ENCODE results near the gene METAP1.
"Not testable (repeated sequence)": the region's sequence is repeated elsewhere in the genome, so short reads cannot be mapped to it uniquely, and the experiment has no call there.

METAP1 gene

DNA sequence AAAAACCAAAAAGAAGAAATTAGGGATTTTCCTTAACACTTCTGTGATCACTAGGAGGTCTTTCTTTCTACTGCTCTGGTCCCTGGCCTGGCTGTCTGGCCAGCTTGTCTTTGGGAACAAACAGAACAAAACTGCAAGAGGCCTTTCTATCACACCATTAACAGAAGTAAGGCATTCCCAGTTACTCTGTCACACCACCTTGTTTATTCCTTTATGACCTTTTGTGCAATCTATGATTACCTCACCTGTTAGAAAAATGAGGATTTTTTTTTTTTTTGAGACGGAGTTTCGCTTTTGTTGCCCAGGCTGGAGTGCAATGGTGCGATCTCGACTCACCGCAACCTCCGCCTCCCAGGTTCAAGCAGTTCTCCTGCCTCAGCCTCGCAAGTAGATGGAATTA is 3.0 kb downstream of the METAP1 start:
- DNase-seq = no peak

DNA sequence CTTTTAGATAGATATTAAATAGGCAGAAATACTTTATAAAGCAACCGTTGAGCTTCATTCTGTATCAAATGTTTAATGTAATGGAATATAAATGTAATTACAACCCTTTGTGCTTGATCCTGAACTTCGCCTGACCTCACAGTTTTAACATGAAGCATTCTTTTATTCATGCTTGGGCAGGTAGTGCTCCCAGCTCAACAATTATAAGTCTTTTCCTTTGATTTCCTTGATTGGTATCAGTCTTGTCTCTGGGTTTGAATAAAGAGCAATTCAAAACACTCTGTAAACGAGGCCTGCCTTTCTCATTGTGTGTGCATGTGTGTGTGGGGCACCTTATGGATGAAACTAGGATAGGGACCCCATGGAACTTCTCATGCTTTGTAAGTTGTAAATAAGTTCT is 6.8 kb downstream of the METAP1 start:
- DNase-seq = no peak

DNA sequence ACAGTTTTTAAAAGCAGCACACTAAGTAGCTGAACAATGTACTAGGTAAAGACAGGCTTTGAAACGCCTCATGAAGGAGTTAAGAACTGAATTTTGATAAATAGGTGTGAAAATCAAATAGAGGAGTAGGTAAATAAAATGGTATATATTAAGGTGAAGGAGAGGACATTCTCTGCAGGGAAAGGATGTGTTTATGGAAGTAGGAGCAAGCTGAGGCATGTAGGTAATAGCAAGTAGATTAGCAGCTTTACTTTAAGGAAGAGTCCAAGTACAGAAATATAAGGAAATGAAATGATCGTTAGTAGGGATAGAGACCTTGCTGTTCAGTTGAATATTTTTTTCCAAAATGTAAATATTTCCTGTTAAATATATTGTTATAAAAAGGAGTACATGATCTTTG is 12.5 kb downstream of the METAP1 start:
- DNase-seq = no peak

DNA sequence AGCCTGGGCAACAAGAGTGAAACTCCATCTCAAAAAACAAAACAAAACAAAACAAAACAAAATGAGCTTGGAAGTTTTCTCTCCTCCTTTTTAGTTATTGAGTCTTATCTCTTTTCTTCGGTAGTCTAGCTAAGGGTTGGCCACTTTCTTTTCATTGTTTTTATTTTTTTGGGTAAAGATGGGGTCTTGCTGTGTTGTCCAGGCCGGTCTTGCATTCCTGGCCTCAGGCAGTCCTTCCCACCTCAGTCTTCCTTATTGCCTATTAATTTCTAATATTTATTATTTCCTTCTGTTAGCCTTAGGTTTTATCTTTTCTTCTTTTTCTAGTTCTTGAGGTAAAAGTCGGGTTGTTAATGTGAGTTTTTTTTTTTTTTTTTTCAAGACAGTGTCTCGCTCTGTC is 16.4 kb downstream of the METAP1 start:
- DNase-seq = no peak

DNA sequence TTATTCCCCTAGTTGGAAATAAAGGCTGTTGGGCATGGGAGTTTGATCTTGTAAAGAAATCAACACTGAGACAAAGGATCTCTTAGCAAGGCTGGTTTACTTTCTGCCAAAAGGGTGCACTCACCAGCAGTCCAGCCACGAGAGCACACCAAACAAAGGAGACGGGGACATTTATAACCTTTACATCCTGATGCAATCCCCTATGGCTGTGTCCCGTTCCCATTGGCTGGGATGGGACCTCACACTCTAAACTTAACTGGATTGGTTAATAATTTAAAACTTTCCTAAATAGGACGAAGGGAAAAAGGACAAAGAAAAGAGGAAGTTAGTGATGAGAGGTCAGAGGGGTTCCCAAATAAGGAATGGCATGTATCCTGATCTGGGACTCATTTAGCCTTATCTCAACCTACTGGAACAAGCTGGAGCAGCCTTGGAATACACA is 17.9 kb downstream of the METAP1 start:
- no peak for DNase-seq

DNA sequence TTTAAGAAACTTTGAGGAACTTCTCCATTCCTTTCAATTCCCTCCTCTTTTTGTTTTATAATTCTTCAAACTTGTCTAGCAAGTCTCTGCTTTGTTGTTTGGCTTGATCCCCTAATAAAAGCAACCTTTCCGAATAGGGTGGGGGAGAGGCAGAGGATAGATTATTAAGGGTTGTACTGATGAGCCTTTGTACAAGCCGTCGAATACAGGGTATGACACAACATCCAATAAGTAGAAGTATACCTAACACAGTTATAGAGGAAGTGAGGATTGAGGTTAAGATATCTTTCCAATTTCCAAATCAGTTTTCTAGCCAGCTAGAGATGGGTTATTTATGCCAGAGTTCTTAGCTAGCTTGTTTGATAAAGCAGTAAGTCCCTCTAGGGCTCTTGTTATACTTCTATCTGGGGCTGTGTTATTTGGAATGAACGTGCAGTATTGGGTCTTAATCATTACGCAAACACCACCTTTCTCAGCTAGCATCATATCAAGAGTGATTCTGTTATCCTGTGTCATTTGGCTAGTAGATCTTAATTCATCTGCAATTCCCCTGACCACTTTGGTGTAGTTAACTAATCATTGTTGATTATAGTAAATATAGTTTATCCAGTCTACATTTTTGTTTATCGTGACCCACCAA is 18.5 kb downstream of the METAP1 start:
- peak; percentile 16 for DNase-seq

DNA sequence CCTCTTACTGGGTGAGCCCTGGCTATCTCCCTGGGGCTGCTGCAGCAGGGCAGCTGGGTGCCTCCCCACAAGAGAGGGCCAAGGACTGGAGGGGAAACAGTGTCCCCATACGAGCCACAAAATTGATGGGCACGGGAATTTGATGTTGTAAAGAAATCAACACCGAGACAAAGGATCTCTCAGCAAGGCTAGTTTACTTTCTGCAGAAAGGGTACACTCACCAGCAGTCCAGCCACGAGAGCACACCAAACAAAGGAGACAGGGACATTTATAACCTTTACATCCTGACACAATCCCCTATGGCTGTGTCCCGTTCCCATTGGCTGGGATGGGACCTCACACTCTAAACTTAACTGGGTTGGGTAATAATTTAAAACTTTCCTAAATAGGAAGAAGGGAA is 25.9 kb downstream of the METAP1 start:
- no peak for DNase-seq

DNA sequence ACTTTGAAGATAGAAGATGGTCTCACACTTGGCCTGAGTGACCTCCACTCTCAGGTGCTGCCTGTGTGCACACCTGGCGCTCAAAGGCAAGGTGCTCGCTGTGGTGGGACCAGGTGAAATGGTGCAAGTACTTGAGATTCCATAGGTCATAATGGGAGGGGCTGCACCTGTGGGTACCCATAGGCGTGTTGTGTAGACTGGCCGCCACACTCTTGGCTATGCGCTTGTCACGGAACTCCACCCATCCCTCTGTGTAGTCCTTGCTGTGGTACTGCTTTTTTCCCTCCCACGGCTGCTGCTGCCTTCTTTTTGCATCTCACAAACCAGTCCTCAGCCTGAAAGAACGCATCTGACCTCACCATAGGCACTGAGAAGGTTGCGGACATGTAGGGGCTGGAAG is 27.0 kb downstream of the METAP1 start:
- DNase-seq = no peak

DNA sequence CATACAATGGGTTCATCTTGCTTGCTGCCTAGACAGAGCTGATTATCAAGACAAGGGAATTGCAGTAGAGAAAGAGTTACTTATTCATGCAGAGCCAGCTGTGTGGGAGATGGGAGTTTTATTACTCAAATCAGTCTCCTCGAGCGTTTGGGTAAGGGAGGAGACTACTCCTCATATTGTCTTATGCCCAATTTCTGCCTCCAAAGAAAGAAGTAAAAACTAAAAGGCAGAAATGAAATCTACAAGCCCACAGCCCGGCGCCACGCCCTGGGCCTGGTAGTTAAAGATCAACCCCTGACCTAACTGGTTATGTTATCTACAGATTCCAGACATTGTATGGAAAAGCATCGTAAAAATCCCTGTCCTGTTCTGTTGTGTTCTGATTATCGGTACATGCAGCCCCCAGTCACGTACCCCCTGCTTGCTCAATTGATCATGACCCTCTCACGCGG is 28.3 kb downstream of the METAP1 start:
- not testable (repeated sequence) for DNase-seq

DNA sequence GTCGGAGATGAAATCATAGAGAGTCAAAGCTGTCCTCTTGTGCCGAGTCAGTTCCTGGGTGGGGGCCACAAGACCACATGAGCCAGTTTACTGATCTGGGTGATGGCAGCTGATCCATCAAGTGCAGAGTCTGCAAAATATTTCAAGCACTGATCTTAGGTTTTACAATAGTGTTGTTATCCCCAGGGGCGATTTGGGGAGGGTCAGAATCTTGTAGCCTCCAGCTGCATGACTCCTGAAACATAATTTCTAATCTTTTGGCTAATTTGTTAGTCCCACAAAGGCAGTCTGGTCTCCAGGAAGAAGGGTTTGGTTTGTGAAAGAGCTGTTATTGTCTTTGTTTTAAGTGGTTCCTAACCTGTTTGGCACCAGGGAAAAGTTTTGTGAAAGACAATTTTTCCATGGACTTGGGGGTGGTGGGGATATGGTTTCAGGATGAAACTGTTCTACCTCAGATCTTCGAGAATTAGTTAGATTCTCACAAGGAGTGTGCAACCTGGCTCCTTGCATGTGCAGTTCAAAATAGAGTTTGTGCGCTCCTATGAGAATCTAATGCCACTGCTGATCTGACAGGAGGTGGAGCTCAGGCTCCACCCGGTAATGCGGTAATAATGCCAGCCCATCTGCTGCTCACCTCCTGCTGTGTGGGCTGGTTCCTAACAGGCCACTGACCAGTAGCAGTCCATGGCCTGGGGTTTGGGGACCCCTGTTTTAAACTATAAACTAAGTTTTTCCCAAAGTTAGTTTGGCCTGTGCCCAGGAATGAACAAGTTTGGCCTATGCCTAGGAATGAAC is 29.2 kb downstream of the METAP1 start:
- no peak for DNase-seq

DNA sequence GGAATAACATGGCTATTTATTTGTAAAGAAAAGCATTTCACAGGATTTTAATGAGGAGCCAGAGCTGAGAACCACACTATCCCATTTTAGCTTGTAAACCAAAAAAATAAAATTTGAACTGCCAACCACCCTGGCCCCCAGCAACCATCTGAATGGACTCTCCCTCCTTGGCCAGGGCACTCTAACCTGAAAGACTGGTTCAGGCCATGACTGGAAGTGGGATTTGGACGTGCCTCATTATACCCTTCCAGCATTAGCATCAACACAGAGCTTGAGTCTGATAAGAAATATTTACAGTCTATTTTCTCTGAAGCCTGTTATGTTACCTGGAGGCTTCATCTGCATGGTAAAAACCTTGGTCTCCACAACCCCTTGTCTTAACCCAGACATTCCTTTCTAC is 30.0 kb downstream of the METAP1 start:
- no peak for DNase-seq

DNA sequence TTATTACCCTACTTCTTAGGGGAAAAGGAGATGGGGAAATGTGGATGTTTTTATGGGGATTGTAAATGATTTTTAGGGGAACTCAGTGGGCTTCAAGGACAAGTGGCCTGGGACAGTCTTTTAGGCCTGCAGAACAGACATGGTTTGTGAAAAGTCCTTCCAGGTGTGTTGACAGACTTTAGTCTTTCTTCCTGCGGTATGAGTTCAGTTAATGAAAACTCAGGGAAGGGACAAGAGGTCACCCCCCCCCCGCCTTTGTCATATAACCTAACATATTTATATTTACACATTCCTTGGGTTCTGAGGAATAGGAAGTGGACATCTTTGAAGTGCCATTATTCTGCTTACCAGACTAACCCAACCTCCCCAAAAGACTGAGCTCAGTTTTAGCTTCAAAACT is 31.8 kb downstream of the METAP1 start:
- DNase-seq = no peak

DNA sequence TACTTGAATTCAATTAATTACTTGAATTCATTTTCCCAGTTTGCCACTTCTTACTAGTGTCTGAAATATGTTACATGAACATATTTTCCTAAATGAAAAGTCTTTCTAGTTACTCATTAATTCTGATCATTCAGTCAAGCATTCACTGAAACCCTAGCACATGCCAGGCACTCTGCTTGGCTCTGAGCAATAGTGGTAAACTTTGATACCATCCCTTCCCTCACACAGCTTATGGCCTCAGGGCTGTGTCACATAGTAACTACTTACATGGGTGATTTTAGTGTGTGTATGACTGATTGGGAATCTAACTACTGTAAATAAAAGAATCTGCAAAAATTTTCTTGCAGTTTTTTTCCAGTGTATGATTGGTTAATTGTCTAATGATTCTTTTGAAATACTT is 32.7 kb downstream of the METAP1 start:
- peak; percentile 14 for DNase-seq

DNA sequence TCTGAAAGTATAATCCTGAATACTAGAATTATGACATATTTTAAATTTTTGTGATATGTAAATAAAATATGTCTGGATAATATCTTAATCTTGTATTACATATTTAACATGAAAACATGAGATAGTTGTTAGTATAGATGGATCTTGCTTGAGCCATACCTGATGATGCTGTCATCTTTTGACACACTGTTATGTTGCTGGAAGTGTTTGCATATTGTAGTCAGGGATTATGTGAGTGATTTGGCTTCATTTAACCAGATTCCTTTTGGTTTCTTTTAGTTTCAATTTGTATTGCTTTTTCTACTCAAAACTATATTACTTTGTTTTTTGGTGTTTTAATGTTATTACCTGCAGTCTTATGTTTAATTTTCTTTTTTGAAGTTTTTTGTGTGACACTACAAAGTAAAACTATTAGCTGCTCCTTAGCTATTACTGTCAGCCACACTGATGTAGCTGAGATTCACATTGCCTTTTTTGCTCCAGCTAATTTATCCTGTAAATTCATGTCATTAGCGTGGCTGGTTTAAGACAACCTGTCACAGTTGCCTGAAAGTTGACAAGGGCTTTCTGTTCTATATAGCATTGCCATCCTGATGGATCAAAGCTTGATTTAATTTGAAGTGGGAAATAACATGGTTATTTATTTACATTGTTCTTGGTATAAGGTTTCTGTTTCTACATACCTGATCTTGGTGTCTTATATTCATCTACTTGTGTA is 33.7 kb downstream of the METAP1 start:
- DNase-seq = no peak

DNA sequence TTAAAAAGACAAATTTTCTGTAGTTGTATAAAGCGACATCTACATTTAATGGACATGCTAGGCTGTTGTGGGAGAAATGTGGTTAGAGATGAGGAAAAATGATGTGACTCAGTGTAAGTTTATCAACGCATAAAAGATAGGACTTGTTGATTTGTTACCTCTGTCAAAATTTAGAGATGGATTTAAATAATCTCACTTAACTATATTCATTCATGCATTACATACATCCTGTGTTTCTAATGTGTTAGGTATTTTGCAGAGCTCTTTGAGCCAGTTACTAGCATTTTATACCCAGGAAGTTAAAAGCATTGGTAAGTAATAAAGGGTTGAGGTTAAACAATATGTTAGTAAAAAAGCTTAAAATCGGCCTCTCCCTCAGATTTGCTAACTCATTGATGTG is 34.3 kb downstream of the METAP1 start:
- DNase-seq = no peak

DNA sequence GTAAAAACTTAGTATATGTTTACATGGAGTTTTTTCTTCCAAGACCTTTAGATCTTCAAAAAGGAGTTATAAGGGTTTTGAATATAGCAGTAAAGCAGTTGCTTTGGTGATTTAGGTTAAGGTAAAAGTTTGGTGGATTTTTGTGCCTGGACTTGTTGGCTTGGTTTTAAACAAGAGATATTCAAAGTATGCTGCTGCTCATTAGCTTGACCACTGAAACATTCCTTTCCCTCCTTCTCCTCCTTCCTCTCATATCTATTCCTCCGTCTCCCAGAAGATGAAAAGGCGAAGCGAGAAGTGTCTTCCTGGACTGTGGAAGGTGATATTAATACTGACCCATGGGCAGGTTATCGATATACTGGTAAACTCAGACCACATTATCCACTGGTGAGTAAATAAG is 38.4 kb downstream of the METAP1 start:
- DNase-seq = no peak

DNA sequence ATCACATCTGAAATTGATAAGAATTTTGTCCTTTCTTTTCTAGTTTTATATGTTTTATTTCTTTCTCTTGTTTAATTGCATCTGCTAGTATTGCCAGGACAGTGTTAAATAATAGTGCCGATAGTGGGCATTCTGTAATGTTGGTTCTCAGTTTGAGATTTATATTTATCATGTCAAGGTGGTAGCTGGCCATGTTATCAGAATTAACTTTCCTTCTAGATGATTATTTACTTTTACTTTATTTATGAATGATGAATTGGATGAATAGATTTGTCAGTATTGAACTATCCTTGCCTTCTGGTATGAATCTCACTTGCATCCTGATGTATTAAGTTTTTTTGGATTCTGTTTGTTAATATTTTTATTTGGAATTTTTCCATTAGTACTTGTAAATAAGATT is 42.7 kb downstream of the METAP1 start:
- DNase-seq = no peak

DNA sequence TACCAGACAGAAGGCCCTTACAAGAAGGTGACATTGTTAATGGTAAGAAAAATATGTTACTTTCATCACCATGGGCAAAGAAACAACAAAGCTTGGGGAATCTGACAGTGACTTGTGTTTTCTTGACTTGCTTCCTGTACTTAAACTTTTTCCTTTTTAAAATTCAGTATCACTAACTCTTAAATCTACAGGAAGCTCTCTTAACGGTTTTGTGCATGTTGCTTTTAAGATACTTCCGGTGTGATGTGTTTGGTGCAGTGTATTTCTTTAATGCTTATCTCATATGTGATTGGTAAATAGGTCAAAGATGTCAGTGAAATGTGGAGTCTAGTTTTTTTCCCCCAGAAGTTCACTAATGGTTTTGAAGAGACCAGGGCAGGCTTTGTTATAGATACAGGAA is 47.8 kb downstream of the METAP1 start:
- peak; percentile 32 for DNase-seq

DNA sequence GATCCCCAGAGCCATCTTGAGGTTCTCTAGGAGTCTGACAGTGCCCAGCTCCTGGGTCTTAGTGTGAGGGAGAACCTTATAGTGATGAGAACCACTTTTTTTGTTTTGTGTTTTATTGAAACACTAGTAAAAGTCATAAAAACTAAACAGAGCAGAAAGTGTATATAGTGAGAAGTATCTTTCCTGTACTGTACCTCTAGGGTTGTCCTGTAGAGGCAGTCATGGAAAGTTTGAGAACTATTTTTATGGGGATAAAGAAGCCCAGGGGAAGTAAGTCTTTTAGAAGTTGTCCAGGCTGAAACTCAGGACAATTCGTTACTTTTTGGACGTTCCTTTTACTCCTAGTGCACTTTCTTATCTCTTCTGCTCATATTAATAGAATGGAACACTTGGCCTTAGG is 52.2 kb downstream of the METAP1 start:
- no peak for DNase-seq

DNA sequence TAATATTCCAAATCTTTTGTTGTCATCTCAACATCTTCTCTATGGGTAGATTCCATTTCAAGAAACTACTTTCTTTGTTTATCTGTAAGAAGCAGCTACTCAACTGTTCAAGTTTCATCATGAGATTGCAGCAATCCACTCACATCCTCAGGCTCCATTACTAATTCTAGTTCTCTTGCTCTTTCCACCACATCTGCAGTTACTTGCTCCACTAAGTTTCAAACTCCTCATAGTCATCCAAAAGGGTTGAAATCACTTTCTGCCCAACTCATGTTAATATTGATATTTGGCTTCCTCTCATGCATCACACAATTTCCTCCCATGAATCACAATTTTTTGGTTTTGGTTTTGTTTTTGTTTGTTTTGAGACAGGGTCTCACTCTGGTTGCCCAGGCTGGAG is 57.4 kb downstream of the METAP1 start:
- DNase-seq = peak; percentile 82

DNA sequence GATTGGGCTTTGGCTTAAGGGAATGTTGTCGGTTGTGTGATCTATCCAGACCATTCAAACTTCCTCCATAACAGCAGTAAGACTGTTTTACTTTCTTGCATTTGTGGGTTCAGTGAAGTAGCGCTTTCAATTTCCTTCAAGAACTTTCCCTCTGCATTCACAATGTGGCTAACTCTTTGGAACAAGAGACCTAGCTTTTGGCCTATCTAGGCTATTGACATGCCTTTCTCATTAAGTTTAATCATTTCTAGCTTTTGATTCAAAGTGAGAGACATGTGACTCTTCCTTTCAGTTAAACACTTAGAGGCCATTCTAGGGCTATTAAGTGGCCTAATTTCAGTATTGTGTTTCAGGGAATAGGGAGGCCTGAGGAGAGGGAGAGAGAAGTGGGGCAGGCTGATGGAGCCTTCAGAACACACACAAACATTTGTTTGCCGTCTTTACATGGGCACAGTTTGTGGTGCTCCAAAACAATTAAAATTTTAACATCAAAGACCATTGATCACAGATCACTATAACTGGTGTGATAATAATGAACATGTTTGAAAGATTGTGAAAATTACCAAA is 59.0 kb downstream of the METAP1 start:
- peak; percentile 75 for DNase-seq

DNA sequence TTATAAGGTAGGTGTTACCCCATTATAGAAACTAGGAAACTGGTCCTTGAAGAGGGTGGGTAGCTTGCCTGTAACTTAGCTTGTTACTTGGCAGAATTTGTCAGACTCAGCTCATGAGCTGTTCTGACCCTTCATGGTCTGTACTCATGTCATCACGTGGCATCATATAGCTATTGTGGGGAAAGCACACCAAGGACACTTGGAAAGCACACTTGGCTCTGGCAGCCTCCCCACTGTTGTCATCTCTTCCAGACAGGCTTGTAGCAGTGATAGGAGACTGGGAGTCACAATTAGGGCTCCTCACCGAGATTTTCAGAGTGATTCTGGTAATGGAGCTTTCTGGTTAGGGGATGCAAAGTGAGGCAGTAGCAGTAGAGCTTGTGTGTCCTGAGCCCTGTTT is 62.7 kb downstream of the METAP1 start:
- DNase-seq = no peak

DNA sequence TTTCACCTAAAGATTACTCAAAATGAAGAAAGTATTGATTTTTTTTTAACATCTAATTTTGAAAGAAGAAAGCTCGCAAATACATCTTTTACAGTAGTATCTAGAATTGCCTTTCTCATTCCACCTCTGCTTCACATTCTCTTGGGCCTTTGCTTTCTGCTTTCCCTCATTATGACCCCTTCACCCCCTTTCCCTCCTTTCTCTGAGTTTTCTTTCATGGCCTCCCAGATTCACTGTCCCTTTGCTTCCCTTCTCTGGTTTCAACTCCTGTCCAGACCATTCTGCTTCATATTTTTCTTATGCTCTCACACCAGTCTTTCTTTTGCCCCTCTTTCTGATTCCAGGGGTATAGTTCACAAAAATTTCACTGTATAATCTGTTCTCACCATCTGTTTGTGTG is 64.0 kb downstream of the METAP1 start:
- DNase-seq = no peak

Measured in activated CD4-positive, alpha-beta T cell treated with anti-CD3 and anti-CD28 coated beads, Interleukin-10, Interleukin-2, amounts not matched to agents 100 ng/mL and 50 ng/mL, durations not matched to agents 16 hours and 8 hours (primary cell).